NCI-H187 (cell line): Measurements from ENCODE around the gene SLC19A1.

ENCODE experiments used
- DNase-seq, 2 experiments: peaks; one replicate each; lab custom pipeline; 2025; lab: John Stamatoyannopoulos, UW

Gene SLC19A1

DNA sequence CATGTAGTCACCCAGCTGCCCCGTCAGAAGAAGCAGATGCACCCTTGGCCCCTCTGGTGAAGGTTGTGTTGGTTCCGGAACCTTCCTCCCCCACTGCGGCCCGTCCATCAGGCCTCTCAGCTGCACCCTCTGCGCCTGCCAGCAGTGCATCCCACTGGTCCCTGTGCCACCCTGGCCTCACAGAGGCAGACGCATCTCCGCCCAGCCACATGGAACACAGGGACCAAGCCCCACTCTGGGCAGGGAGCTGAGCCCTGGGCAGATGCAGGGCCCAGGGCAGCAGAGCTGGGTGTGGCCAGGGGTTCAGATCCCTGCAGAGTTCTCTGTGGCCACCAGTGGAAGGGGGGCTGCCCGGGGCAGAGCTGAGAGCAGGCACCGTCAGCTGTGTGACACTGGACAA, 50.6 kb downstream of the SLC19A1 start:
- DNase-seq = no peak

DNA sequence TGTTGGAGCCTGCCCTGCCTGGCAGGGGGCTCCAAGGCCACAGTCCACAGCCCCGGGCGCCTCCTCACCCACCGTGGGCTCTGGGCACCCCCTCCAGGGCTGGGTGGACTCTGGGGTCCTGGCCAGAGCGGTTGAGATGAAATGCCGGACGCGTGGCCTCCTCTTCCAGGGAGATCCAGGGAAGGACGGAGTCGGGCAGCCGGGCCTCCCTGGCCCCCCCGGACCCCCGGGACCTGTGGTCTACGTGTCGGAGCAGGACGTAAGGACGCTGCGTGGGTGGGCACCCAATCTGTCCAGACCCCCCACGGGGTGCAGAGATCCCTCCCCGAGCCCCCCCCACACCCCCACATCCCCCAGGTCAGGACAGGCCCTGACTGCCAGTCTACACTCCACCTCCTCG, 51.2 kb downstream of the SLC19A1 start:
- DNase-seq = no peak

DNA sequence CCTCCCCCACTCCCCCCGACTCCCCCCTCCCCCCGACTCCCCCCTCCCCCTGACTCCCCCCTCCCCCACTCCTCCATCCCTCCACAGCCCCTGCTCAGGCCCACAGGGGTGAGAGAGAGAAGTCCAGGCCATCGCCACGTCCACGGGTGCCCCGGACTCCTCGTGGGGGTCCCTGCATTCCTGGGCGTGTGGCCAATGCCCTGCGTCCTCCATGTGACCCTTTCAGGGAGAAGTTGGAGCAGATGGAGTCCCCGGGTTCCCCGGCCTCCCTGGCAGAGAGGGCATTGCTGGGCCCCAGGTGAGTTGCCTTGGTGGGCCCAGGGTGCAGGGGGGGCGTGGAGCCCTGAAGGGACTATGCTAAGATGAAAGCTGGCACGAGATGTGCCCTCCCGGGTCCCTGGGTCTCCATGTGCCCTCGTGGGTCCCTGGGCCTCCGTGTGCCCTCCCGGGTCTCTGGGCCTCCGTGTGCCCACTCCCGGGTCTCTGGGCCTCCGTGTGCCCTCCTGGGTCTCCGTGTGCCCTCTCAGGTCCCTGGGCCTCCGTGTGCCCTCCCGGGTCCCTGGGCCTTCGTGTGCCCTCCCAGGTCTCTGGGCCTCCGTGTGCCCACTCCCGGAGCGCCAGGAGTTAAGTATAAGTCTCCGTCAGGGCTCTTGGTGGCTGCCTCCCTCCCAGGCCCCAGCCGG, 52.0 kb downstream of the SLC19A1 start:
- DNase-seq = no peak

DNA sequence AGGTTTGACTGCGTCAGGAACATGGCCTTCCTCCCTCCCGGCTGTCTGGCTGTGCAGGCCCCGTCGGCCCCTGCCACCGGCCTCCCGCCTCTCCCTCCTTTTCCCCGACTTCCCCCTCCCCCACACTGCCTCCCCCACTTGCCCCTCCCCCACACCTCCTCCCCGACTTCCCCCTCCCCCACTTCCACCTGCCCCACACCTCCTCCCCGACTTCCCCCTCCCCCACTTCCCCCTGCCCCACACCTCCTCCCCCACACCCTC, 52.6 kb downstream of the SLC19A1 start:
- DNase-seq = no peak

DNA sequence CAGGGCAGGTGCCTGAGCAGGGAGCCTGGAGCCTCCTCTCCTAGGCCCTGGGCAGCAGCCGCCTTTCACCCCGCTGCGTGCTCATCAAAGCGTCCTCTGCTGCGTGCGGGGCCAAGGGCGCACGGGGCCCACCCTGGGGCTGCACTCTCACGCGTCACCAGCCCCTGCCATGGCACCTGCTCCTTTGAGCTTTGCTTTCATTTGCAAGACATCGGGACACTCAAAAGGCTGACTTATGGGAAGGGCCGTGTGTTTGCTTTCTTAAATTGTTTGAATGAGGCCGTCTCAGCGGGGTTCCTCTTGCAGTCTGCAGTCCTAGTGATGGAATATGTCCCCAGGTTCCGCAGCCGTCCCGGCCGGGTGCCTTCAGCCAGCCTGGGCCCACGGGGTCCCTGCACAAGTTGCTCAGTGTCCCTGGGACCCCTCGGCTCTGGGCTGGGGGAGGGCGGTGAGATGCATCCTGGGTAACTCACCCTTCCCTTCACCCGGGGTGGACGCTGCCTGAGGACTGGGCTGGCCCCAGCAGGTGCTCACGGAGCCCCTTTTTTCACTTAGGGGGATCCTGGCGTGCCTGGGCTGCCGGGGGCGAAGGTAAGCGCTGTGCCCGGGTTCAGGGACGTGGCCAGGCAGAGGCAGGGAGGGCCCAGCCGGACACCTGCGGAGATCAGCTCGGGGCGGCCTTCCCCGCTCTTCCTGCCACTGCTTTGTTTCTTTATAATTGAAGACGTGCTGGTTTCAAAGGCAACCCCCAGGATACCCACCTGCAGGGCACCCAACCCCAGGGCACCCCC, 53.1 kb downstream of the SLC19A1 start:
- no peak for DNase-seq

DNA sequence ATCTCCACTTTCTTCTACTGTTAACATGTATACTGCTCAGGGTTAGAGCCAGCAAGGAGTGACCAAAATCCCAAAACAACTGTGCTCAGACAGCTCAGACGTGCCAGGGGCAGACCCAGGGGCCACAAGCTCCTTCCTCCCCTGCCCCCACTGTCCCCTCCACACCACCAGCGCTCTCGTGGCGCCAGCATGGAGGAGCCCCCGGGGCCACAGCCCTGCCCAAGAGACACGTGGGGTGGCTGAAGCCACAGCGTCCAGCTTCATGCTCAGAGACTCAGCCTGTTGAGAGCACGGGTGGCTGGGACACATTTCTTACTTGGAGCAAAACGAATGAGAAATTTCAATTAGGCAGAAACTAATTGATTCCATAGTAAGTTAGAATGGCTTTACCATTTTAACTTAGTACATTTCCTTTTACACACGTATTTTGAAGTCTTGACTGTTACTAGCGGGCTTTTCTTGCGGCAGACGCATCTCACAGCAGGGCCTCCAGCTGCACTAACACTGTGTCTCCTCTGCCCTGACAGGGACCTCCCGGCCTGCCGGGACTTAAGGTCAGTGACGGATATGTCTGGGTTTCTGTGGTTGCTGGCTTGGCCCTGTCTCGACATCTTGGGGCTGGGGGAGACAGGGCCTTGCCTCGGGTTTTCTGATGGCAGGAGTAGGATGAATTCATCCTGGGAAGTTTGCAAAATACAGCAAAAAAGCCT, 54.2 kb downstream of the SLC19A1 start:
- DNase-seq = no peak

DNA sequence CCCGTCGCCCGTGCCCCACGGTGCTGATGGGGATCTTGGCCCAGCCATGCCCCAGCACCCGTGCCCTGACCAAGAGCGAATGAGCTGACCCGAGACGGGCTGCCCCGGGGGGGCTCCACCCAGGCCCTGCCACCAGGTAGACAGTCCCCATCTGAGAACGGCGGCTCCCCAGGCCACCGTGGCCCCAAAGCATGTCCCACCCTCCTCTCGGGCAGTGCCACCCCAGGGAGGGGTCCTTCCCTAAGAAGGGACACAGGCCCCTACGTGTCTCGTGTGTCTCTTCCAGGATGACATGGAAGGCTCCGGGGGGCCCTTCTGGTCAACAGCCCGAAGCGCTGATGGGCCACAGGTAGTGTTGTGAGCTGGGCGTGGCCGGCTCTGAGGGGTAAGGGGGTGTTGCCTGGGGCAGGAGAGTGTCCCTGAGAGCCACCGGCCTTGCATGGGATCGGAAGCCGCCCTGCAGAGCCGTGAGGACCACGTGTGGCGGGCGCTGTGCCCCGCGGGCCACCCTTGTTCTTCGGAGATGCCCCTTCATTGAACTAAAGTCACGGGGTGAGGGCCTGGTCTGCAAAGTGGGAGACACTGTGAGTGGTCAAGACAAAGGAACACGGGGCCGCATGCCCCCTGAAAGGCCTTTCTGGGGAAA, 55.0 kb downstream of the SLC19A1 start:
- DNase-seq = no peak

DNA sequence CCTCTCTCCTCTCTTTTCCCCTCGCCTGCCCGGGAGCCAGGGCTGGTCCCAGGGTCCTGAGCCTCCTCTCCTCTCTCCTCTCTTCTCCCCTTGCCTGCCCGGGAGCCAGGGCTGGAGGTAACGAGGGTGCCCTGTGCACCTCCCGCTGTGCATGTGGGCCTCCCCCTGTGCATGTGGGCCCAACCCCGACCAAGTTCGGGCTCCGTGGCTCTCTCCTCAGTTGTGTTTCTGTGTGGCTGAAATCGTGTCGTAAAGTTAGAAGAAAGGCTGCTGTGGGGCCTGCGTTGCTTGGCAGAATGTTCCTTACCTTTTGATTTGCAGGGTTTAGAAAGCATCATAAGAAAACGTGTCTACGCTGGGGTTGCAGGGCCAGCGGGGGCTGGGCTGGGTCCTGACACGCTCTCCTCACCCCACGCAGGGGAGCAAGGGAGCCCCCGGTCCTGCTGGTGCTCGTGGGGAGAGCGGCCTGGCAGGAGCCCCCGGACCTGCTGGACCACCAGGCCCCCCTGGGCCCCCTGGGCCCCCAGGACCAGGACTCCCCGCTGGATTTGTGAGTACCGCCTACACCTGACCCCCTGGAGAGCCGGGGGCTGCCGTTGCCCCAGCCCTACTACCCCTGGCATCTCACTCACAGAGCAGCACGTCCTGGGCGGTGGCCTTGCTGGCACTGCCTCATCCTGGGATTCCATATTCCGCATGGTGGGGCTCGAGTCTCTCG, 55.6 kb downstream of the SLC19A1 start:
- DNase-seq = no peak

DNA sequence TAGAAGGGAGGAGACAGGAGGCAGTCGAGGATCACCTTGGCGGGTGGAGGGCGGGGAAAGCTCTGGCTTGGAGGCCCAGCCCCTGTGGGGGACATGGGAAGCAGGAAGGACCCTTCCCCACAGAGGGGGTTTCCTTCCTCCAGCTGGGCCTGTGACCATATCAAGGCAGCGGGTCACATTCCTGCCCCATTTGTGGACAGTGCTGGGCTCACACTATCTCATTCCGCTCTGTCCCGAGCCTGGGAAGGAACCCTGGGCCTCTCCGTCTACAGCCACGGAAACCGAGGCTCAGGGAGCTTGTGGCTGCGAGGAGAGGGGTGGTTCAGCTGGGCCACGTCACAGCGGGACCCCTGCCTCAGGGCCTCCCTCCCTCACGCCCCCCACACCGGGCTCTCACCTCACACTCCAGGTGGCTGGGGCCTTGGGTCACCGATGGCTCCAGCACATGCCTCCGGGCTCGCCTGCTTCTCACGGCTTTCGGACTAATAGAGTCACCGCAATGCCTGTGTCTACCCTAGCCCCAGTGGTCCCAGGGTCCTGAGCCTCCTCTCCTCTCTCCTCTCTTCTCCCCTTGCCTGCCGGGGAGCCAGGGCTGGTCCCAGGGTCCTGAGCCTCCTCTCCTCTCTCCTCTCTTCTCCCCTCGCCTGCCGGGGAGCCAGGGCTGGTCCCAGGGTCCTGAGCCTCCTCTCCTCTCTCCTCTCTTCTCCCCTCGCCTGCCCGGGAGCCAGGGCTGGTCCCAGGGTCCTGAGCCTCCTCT, 56.4 kb downstream of the SLC19A1 start:
- DNase-seq = no peak

DNA sequence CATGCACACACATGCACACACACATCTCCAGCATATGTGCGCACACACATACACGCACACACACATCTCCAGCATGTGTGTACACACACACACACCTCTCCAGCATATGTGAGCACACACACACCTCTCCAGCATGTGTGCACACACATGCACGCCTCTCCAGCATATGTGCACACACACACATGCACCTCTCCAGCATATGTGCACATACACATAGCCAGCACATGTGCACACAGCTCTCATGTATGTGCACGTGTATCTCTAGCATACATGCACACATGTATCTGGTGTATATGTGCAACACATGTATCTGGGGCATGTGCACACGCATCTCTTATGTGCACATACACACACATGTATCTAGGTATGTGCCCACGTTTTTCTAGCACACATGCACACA, 57.9 kb downstream of the SLC19A1 start:
- DNase-seq = no peak

DNA sequence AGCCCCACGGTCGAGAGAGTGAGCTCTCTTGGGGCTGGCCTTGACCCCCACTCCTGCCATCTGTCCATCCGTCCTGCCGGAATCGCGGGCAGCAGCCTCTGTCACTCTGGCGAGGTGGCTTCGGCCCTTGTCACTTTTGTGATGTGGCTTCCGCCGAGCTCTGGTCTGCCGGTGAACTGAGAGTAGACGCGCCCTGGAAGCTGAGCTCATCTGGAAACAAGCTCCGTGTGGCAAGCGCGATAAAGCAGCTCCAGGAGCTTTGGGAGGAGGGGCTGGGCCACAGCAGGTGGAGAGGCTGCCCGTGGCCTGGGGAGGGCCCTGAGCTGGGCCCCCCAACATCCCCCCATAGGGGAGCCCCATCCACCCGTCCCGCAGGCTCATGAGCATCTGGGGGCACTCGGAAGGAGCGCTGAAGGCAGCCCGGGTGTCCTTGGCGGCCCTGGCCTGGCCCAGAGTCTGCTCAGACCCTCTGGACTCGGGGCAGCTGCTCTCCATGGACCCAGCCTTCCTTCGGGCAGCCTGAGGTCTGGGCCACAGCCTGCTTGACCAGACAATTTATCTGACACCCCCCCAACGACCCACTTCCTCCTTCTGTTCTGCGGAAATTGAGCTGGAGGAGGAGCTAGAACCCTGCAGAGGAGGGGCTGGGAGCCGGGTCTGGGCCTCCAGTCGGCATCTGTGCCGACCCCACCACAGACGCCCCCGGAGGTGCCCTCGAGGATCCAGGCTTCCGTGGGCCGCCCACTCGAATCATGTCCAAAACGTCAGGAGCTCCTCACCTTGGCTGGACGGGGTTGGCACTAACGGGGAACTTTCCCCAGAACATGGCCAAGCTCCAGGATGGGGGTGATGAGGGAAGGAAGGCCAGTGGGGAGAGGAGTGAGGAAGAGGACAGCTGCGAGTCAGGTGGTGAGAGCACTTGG, 59.1 kb downstream of the SLC19A1 start:
- no peak for DNase-seq

DNA sequence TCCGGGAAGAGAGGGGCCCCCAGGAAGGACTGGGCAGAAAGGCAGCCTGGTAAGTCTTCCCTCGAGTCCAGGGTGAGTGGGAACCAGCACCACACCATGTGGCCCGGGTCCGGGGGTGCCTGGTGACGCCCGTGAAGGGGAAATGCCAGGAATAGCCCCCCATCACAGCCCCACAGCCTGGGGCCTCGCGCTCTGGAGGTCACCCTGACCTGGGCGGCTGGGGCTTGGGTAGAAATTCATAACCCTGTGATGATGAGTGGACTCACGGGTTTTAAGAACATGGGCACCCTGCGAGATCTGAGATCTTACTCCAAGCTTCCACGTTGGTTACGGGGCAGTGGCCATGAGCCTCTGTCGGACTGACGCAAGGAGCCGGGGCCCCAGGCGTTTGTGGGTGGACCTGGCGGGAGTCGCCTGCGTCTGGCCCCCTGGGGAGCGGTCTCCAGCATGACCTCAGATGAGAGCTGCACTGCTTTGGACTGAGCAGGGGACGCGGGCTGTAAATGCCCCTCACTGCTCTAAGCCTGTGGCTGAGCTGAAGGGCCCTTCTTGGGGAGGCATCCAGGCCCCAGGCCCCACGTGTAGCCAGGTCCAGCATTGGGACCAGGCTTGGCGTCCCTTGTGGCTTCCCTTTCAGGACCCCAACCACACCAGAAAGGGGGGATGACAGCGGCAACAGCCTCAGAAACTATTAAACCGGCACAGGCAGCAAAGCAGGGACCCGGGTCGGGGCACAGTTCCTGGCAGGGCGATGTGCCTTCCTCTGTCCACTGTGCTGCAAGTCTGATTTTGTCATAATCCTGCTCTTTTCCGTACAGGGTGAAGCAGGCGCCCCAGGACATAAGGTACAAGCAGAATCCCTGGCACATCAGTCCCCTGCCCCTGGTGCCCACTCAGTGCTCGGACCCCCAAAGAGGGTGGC, 60.0 kb downstream of the SLC19A1 start:
- DNase-seq = no peak

DNA sequence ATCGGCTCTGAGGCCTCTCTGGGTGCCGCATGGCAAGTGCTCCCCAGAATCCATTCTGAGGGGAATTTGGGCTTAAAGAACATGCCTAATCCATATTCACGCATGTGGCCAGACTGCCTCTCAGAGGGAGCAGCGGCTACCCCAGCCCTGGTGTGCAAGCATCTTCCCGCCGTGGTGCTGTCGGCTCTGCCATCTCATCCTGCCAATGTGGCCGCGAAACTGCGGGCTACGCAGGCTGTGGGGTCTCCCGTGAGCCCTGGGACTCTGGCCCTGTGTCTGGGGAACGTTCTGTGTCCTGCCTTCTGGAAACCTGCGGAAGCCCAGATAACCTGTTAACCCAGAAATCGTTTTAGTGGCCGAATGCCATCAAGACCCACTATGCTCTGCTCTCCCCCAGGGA, 60.7 kb downstream of the SLC19A1 start:
- no peak for DNase-seq

DNA sequence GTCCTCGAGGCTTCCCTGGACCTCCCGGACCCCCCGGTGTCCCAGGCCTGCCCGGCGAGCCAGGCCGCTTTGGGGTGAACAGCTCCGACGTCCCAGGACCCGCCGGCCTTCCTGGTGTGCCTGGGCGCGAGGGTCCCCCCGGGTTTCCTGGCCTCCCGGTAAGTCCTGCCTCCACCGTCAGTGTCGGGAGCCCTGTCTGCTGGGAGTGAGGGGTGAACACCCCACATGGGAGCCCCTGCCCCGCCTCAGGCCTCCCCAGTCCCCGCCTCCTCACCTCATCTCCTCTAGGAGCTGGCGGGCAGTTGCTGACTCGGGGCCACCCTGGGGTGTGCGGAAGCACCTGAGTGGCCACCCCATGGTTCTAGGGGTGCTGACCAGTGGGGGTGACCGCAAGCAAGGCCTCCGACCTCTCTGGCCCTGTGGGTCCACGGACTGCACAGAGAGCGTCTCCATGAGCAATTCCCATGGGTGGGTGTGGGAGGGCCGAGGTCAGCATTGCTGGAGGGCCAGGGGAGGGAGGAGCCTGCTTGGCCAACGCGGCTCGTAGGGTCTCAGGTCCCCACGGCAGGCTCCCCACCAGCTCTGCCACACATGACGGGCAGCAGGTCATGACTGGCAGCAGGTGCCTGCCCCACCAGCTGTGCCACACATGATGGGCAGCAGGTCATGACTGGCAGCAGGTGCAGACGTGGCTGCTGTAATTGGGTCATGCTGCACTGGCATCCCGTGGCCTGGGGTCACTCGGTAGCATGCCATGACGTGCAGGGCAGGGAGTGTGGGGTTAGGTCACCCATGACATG, 61.3 kb downstream of the SLC19A1 start:
- DNase-seq = no peak

DNA sequence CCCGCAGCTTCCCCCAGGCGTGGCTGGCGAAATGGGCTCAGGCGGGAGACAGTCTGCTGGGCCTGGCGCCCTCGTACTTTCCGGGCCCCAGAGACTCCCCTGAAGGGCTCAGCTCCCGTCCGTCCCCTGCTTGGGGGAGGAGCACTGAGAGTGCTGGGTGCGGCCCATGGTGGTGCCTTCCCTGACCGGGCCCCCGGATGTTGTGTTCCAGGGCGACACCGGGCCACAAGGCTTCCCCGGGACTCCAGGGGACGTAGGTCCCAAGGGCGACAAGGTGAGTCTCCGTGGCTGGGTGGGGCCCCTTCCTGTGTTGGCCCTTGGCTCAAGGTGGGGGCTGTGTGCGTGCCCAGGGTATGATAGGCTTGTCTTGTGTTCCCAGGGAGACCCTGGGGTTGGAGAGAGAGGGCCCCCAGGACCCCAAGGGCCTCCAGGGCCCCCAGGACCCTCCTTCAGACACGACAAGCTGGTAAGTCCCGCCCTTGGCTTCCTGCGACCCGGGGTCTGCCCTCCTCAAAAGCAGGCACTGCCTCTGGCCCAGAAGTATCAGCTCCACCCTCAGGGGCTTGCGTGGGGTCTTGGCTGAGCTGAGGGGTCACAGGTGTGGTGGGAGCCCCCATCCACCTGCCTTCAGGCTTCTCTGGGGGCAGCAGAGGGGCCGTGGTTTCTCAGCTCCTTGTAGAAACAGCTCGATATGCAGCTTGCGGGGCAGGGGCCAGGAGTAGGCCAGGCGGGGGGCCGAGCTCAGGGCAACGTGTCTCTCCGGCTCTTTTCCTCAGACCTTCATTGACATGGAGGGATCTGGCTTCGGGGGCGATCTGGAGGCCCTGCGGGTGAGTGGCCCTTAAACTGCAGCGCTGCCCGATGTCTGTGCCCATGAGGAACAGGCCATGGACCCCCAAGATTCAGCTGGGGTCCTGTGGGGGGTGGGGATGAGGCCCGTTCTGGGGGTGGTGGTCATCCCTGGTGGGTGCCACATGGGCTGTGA, 62.3 kb downstream of the SLC19A1 start:
- DNase-seq = no peak

DNA sequence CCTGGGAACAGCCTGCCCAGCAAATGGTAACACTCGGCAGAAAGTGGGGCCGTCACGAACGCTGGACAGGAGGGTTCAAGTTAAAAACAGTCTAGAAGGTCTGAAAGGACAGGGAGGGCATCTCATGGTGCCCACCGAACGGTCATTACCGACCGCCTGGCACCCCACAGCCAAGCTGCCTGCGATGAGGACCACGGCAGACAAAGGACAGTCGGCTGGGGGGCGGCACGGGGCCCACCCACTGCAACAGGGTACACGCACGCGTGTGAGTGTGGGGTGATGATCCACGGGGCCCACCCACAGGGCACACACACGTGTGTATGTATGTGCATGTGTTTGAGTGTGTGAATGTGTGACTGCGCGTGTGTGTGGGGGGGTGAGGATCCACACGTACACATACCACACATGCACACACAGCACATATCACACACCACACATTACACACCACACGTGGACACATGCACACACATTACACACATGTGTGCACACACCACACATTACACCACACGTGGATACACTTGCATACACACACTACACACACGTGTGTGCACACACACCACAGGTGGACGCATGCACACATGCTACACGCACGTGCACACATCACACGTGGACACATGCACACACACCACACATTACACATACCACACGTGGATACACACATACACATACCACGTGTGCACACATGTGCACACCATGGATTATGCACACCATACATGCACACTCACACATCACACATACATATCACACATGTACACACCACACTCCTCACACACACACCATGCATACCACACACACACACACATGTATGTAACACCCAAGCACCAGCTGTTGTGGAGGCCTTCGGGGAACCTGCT, 63.2 kb downstream of the SLC19A1 start:
- no peak for DNase-seq
